GM23338 (cell line): ENCODE measurements around the gene DTNBP1. TPM values are rescaled to one million over a fixed set of nuclear protein-coding genes. Genes with fewer than 3 reads are reported as not detected.
A peak's percentile ranks its signal among the peaks of the same experiment; 100 is the strongest.

ENCODE experiments used
- ATAC-seq: fragments of 200-7000 bp; cut with Tn5 transposase; 3 replicates; pipeline ENCODE4 v1.9.1; 2020
- DNase-seq: peaks from one replicate; pipeline ENCODE4 v3.0.0-alpha.2; 2015; ENCODE audit warnings: low spot score
- H2AFZ ChIP-seq: fragments of 200-600 bp; sonication (generic); 2 replicates; pipeline ENCODE4 v1.8.0; 2016; ENCODE audit warnings: antibody characterized with exemption, mild to moderate bottlenecking, moderate library complexity
- H3F3A ChIP-seq: fragments of 200-600 bp; sonication (generic); replicated peaks from 2 replicates; pipeline ENCODE4 v1.8.0; 2017; ENCODE audit warnings: antibody characterized with exemption, mixed run types, low read depth
- H3K27ac ChIP-seq: fragments of 200-600 bp; sonication (generic); 2 replicates; pipeline ENCODE4 v1.6.1; 2016; ENCODE audit warnings: low read depth
- H3K27me3 ChIP-seq: fragments of 200-600 bp; sonication (generic); 2 replicates; pipeline ENCODE4 v1.8.0; 2016; ENCODE audit warnings: mild to moderate bottlenecking, mixed run types, moderate library complexity; ENCODE audit not compliant: insufficient read depth
- H3K36me3 ChIP-seq: fragments of 200-600 bp; sonication (generic); 2 replicates; pipeline ENCODE4 v1.8.0; 2016; ENCODE audit warnings: mild to moderate bottlenecking; ENCODE audit not compliant: insufficient read depth
- H3K4me1 ChIP-seq: fragments of 200-600 bp; sonication (generic); 2 replicates; pipeline ENCODE4 v1.8.0; 2016; ENCODE audit warnings: mild to moderate bottlenecking, moderate library complexity; ENCODE audit not compliant: insufficient read depth
- H3K4me2 ChIP-seq: fragments of 200-600 bp; sonication (generic); 2 replicates; pipeline ENCODE4 v1.7.1; 2017; ENCODE audit warnings: mixed run types
- H3K4me3 ChIP-seq: fragments of 200-600 bp; sonication (generic); 2 replicates; pipeline ENCODE4 v1.6.1; 2016; ENCODE audit warnings: mixed run types
- H3K79me2 ChIP-seq: fragments of 200-600 bp; sonication (generic); replicated peaks from 2 replicates; pipeline ENCODE4 v1.8.0; 2017; ENCODE audit warnings: mild to moderate bottlenecking; ENCODE audit not compliant: insufficient read depth
- H3K9me2 ChIP-seq: fragments of 200-600 bp; sonication (generic); 2 replicates; pipeline ENCODE4 v1.8.0; 2017; ENCODE audit not compliant: insufficient read depth
- H4K20me1 ChIP-seq: fragments of 200-600 bp; sonication (generic); replicated peaks from 2 replicates; pipeline ENCODE4 v1.8.0; 2017; ENCODE audit warnings: mild to moderate bottlenecking; ENCODE audit not compliant: insufficient read depth
- H3K27ac Mint-ChIP-seq: 2 replicates; pipeline ENCODE4 v1.8.0; 2020; ENCODE audit warnings: inconsistent platforms, mild to moderate bottlenecking, moderate library complexity, mixed read lengths
- H3K27me3 Mint-ChIP-seq: 3 replicates; pipeline ENCODE4 v1.8.0; 2022; ENCODE audit warnings: low read depth, mild to moderate bottlenecking, moderate library complexity, mixed read lengths, inconsistent platforms; ENCODE audit not compliant: insufficient read depth, poor library complexity
- H3K36me3 Mint-ChIP-seq: 3 replicates; pipeline ENCODE4 v1.8.0; 2021; ENCODE audit warnings: low read depth, mild to moderate bottlenecking, inconsistent platforms, moderate library complexity, mixed read lengths
- H3K4me1 Mint-ChIP-seq: 3 replicates; pipeline ENCODE4 v1.8.0; 2020; ENCODE audit warnings: mild to moderate bottlenecking, inconsistent platforms, mixed read lengths
- H3K4me3 Mint-ChIP-seq: 3 replicates; pipeline ENCODE4 v1.8.0; 2021; ENCODE audit warnings: moderate library complexity, mild to moderate bottlenecking, inconsistent platforms, mixed read lengths
- H3K9me3 Mint-ChIP-seq: 3 replicates; pipeline ENCODE4 v1.8.0; 2020; ENCODE audit warnings: moderate library complexity, mild to moderate bottlenecking, inconsistent platforms, mixed read lengths
- CREB1 ChIP-seq: fragments of 250-450 bp; sonication (Bioruptor Pico); IDR thresholded peaks from 2 replicates; pipeline ENCODE4 v1.5.0; 2020; ENCODE audit warnings: low read depth, mild to moderate bottlenecking, moderate library complexity
- NANOG ChIP-seq: IDR thresholded peaks from 2 replicates; pipeline ENCODE4 v1.6.1; 2016; ENCODE audit warnings: antibody characterized with exemption, borderline replicate concordance
- STAT1 ChIP-seq: IDR thresholded peaks from one replicate; pipeline ENCODE4 v1.6.1; 2016; ENCODE audit warnings: antibody characterized with exemption; ENCODE audit not compliant: unreplicated experiment
- ZNF114 ChIP-seq: fragments of 250-450 bp; sonication (Bioruptor Pico); IDR thresholded peaks from 2 replicates; pipeline ENCODE4 v1.5.0; 2020; ENCODE audit warnings: mild to moderate bottlenecking, moderate library complexity
- ZNF331 ChIP-seq: fragments of 250-450 bp; sonication (Bioruptor Pico); IDR thresholded peaks from 2 replicates; pipeline ENCODE4 v1.5.0; 2020; ENCODE audit warnings: low read depth, mild to moderate bottlenecking, moderate library complexity
- polyA plus RNA-seq: library from polyadenylated mRNA; unstranded; fragments of >200 nt; fragmentation: Nextera tagmentation; extraction: Ambion mirVana; gene quantifications from 2 replicates; pipeline ENCODE4 v1.2.1, GENCODE V29; 2016
- total RNA-seq: library from RNA; depleted of rRNA; stranded (reverse); fragments of >200 nt; shearing (Covaris generic); gene quantifications from 2 replicates; pipeline ENCODE4 v1.2.3, GENCODE V29; 2014
- TF ChIP-seq, protein P1 (sequence below), 2 experiments: fragments of 200-600 bp in 1 of 2; sonication (generic) in 1 of 2; conservative IDR thresholded peaks; 2 replicates each; pipeline versions ENCODE4 v1.5.1 to v1.6.1; 2016 to 2017; ENCODE audit warnings: antibody characterized with exemption in 2 of 2, low read depth in 2 of 2, mild to moderate bottlenecking in 2 of 2, moderate library complexity in 1 of 2
- TF ChIP-seq, protein P2 (sequence below): IDR thresholded peaks from 2 replicates; pipeline ENCODE4 v1.6.1; 2016; ENCODE audit warnings: antibody characterized with exemption
- TF ChIP-seq, protein P3 (sequence below): IDR thresholded peaks from one replicate; pipeline ENCODE4 v1.6.1; 2018; ENCODE audit warnings: antibody characterized with exemption; ENCODE audit not compliant: unreplicated experiment

Gene DTNBP1
- total and polyA plus RNA-seq, 2 experiments from 2014 or later, result 12.1 to 20.1 TPM

DNA sequence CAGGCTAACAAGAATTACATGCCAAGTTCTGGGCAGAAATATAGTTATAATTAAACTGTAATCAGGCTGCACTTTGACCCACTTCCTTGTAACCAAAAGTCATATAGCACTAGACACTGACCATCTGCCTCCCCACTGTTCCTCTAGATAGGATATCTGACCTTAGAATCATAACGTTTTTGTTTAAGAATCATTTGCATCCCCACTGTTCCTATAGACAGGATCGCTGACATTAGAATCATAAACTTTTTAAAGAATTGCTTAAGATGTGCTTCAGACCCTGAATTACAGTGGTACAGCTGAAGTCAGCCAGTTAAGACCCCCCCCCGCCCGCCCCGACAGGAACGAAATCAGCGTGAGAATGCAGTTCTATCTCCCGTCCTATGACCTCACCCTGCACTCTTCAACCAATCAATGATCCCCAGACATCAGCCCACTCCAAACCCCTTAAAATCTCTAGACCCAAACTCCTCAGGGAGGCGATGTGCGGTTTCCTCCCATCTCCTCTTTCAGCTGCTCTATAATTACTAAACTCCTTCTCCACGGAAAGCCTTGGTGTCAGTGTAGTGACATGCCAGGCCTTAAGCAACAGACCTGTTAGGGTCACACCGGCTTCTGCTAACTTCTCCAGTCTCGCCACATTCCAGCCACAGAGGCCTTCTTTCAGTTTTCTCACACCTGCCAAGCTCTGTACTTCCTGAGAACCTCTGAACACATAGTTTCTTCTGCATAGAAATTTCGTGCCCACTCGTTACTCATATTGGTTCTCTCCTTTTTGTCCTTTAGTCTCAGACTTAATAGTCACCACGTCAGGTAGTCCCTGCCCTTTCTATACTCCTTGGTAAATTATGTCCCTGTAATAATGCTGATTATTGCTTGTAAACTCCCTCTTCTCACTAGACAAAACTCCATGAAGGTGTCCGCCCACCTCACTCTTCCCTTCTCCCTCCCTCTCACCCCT, 93.5 kb downstream of the DTNBP1 start:
- peak; percentile 78 for ATAC-seq

DNA sequence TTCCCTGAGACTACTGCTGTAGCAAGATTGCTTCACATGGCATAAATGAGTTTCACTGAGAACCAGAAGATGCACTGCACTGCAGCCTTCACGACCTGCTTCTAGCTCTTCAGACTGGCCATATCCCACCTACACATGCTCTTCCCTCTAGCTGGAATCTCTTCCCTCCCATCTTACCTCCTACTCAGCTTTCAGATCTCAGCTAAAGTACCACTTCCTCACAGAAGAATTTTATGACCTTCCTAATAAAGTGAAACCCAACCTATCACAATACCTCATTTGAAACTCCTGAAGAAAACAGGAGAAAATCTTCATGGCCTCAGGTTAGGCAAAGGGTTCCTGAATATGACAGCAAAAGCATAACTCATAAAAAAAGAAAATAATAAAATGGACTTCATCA, 99.9 kb downstream of the DTNBP1 start:
- no peaks in the 10 kb centered on the region for H3K27me3 ChIP-seq
- H3K4me3 Mint-ChIP-seq, result no peak overlapping the region
- H3K4me1 ChIP-seq, result peaks cover 6% of the 10 kb centered on the region; the same call in 1 of the 2 replicates
- DNase-seq, result no peak
- ATAC-seq, result no peak
- no peaks in the 10 kb centered on the region for H3K27me3 Mint-ChIP-seq
- H3K36me3 Mint-ChIP-seq, result no peaks in the 10 kb centered on the region
- no peaks in the 10 kb centered on the region for H3K9me2 ChIP-seq
- no peak overlapping the region for H3K4me2 ChIP-seq
- no peaks in the 10 kb centered on the region for H4K20me1 ChIP-seq
- no peak overlapping the region for H3K27ac Mint-ChIP-seq
- no peaks in the 10 kb centered on the region for H3K79me2 ChIP-seq
- H3K9me3 Mint-ChIP-seq, result peaks cover 2% of the 10 kb centered on the region; the same call in 1 of the 3 replicates
- H3K4me3 ChIP-seq, result no peak overlapping the region
- H2AFZ ChIP-seq, result no peak overlapping the region
- H3K36me3 ChIP-seq, result no peaks in the 10 kb centered on the region
- H3K4me1 Mint-ChIP-seq, result peaks cover 5% of the 10 kb centered on the region
- H3K27ac ChIP-seq, result no peak overlapping the region
- no peaks in the 10 kb centered on the region for H3F3A ChIP-seq
- no peak for TF ChIP-seq NANOG
- TF ChIP-seq, protein P1, sequence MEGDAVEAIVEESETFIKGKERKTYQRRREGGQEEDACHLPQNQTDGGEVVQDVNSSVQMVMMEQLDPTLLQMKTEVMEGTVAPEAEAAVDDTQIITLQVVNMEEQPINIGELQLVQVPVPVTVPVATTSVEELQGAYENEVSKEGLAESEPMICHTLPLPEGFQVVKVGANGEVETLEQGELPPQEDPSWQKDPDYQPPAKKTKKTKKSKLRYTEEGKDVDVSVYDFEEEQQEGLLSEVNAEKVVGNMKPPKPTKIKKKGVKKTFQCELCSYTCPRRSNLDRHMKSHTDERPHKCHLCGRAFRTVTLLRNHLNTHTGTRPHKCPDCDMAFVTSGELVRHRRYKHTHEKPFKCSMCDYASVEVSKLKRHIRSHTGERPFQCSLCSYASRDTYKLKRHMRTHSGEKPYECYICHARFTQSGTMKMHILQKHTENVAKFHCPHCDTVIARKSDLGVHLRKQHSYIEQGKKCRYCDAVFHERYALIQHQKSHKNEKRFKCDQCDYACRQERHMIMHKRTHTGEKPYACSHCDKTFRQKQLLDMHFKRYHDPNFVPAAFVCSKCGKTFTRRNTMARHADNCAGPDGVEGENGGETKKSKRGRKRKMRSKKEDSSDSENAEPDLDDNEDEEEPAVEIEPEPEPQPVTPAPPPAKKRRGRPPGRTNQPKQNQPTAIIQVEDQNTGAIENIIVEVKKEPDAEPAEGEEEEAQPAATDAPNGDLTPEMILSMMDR (conservative IDR thresholded peaks at IDR 0.05; ENCODE audit: low read depth in 2 of 2), result no peak
- no peak for TF ChIP-seq CREB1 (CRISPR knock-in tag)
- TF ChIP-seq, protein P2, sequence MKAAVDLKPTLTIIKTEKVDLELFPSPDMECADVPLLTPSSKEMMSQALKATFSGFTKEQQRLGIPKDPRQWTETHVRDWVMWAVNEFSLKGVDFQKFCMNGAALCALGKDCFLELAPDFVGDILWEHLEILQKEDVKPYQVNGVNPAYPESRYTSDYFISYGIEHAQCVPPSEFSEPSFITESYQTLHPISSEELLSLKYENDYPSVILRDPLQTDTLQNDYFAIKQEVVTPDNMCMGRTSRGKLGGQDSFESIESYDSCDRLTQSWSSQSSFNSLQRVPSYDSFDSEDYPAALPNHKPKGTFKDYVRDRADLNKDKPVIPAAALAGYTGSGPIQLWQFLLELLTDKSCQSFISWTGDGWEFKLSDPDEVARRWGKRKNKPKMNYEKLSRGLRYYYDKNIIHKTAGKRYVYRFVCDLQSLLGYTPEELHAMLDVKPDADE, result no peak
- TF ChIP-seq ZNF331 (CRISPR knock-in tag), result no peak

More for the DNA sequence above, 93.5 kb downstream of the DTNBP1 start:
- Mint-ChIP-seq H3K27ac (no peak overlapping the region), H3K4me3 (no peak overlapping the region), H3K36me3 (no peaks in the 10 kb centered on the region), H3K27me3 (peaks cover 4% of the 10 kb centered on the region), H3K9me3 (peaks cover 2% of the 10 kb centered on the region; the same call in 1 of the 3 replicates), H3K4me1 (peaks cover 29% of the 10 kb centered on the region)
- Histone ChIP-seq H3K4me2 (peak overlapping the region; percentile 23; the same call in 1 of the 2 replicates), H3K27ac (peak overlapping the region; percentile 56), H3K27me3 (no peaks in the 10 kb centered on the region), H3F3A (no peaks in the 10 kb centered on the region), H3K36me3 (no peaks in the 10 kb centered on the region), H2AFZ (no peak overlapping the region), H3K4me3 (no peak overlapping the region), H4K20me1 (no peaks in the 10 kb centered on the region), H3K9me2 (no peaks in the 10 kb centered on the region), H3K79me2 (no peaks in the 10 kb centered on the region), H3K4me1 (peaks cover 33% of the 10 kb centered on the region)
- TF ChIP-seq STAT1 (no peak), ZNF114 (CRISPR knock-in tag) (no peak), CREB1 (CRISPR knock-in tag) (no peak)
- TF ChIP-seq, protein P3, sequence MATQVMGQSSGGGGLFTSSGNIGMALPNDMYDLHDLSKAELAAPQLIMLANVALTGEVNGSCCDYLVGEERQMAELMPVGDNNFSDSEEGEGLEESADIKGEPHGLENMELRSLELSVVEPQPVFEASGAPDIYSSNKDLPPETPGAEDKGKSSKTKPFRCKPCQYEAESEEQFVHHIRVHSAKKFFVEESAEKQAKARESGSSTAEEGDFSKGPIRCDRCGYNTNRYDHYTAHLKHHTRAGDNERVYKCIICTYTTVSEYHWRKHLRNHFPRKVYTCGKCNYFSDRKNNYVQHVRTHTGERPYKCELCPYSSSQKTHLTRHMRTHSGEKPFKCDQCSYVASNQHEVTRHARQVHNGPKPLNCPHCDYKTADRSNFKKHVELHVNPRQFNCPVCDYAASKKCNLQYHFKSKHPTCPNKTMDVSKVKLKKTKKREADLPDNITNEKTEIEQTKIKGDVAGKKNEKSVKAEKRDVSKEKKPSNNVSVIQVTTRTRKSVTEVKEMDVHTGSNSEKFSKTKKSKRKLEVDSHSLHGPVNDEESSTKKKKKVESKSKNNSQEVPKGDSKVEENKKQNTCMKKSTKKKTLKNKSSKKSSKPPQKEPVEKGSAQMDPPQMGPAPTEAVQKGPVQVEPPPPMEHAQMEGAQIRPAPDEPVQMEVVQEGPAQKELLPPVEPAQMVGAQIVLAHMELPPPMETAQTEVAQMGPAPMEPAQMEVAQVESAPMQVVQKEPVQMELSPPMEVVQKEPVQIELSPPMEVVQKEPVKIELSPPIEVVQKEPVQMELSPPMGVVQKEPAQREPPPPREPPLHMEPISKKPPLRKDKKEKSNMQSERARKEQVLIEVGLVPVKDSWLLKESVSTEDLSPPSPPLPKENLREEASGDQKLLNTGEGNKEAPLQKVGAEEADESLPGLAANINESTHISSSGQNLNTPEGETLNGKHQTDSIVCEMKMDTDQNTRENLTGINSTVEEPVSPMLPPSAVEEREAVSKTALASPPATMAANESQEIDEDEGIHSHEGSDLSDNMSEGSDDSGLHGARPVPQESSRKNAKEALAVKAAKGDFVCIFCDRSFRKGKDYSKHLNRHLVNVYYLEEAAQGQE, result no peak
- TF ChIP-seq, protein P2, result no peak
- peak; percentile 70 for DNase-seq
